B cell (primary cell): Measurements from ENCODE around the gene CYP3A4.
"Not testable (repeated sequence)": the region's sequence is repeated elsewhere in the genome, so short reads cannot be mapped to it uniquely, and the experiment has no call there.

ENCODE experiments used
- EZH2 ChIP-seq: IDR thresholded peaks from 2 replicates; pipeline ENCODE4 v1.6.1; 2012; ENCODE audit warnings: borderline replicate concordance, low read depth, mild to moderate bottlenecking, moderate library complexity, low read length; ENCODE audit not compliant: insufficient read depth, poor library complexity, severe bottlenecking
- TF ChIP-seq, protein P1 (sequence below): fragments of 200-600 bp; IDR thresholded peaks from one replicate; pipeline ENCODE4 v1.8.0; 2022; ENCODE audit warnings: antibody characterized with exemption, mild to moderate bottlenecking

DNA sequence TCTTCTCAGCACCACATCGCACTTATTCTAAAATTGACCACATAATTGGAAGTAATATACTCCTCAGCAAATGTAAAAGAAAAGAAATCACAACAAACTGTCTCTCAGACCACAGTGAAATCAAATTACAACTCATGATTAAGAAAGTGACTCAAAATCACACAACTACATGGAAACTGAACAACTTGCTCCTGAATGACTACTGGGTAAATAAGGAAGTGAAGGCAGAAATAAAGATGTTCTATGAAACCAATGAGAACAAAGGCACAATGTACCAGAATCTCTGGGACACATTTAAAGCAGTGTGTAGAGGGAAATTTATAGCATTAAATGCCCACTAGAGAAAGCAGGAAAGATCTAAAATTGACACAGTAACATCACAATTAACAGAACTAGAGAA lies 10.6 kb downstream of the CYP3A4 start:
- TF ChIP-seq, protein P1, sequence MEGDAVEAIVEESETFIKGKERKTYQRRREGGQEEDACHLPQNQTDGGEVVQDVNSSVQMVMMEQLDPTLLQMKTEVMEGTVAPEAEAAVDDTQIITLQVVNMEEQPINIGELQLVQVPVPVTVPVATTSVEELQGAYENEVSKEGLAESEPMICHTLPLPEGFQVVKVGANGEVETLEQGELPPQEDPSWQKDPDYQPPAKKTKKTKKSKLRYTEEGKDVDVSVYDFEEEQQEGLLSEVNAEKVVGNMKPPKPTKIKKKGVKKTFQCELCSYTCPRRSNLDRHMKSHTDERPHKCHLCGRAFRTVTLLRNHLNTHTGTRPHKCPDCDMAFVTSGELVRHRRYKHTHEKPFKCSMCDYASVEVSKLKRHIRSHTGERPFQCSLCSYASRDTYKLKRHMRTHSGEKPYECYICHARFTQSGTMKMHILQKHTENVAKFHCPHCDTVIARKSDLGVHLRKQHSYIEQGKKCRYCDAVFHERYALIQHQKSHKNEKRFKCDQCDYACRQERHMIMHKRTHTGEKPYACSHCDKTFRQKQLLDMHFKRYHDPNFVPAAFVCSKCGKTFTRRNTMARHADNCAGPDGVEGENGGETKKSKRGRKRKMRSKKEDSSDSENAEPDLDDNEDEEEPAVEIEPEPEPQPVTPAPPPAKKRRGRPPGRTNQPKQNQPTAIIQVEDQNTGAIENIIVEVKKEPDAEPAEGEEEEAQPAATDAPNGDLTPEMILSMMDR = not testable (repeated sequence)
- TF ChIP-seq EZH2 = not testable (repeated sequence)
